HUES6 (cell line): ENCODE results near the gene AKAP13.

ENCODE experiments used
- H3K27ac ChIP-seq: 2 replicates; pipeline ENCODE4 v1.7.0; 2013; ENCODE audit warnings: low read depth, mild to moderate bottlenecking, low read length, inconsistent platforms
- H3K27me3 ChIP-seq: 2 replicates; pipeline ENCODE4 v1.6.1; 2013; ENCODE audit warnings: low read length; ENCODE audit not compliant: control insufficient read depth, insufficient read depth
- H3K36me3 ChIP-seq: 2 replicates; pipeline ENCODE4 v1.6.1; 2013; ENCODE audit warnings: low read length; ENCODE audit not compliant: control insufficient read depth, insufficient read depth
- H3K4me1 ChIP-seq: 2 replicates; pipeline ENCODE4 v1.6.1; 2013; ENCODE audit warnings: low read length; ENCODE audit not compliant: control insufficient read depth, insufficient read depth
- H3K4me3 ChIP-seq: 2 replicates; pipeline ENCODE4 v1.5.1; 2013; ENCODE audit warnings: low read depth, low read length
- H3K9ac ChIP-seq: one replicate; pipeline ENCODE4 v1.6.1; 2013; ENCODE audit warnings: mild to moderate bottlenecking, low read length
- H3K9me3 ChIP-seq: 2 replicates; pipeline ENCODE4 v1.6.1; 2013; ENCODE audit warnings: low read depth, low read length; ENCODE audit not compliant: control insufficient read depth, insufficient read depth

AKAP13 gene

DNA sequence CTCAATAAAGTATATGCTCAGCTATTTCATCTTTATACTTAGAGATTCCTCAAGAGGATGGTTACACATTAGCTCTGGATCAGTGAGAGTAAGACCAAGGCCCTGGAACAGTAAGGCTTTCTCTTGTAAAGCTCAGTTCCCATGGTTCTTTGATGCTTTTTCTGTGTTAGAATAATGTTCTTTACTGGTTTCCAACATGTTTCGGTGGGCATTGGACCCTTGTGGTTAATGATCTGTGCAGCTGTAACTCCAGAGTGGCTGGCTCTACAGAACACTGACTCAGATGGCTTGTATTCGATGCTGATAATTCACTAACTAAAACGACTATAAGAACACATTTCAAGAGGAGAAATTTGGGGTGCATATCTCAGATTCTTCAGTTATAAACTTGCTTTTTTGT lies 114.7 kb downstream of the AKAP13 start:
- no peaks in the 10 kb centered on the region for H3K27me3 ChIP-seq
- no peak overlapping the region for H3K9ac ChIP-seq

DNA sequence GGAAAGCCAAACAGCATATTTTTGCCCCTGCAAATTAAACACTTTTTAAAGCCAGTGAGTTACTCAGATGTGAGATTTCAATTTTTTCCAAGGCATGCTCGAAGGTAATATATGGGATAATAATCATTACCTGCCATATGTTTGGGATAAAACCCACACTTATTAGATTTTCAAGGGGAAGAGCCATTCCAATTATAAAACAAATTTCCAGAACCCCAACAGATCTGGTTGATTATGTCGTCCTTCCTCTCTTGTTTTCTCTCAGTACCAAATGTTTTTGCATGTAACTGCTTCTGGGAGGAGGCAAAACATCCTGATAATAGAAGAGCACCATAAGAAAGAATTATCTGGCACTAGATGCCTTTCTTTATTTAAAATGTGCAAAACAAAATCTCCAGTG lies 115.1 kb downstream of the AKAP13 start:
- Histone ChIP-seq H3K36me3 (no peaks in the 10 kb centered on the region), H3K4me3 (no peak overlapping the region), H3K27me3 (no peaks in the 10 kb centered on the region), H3K9me3 (no peaks in the 10 kb centered on the region), H3K9ac (no peak overlapping the region), H3K4me1 (peaks cover 43% of the 10 kb centered on the region), H3K27ac (no peak overlapping the region)

More for the DNA sequence above, 114.7 kb downstream of the AKAP13 start:
- no peak overlapping the region for H3K27ac ChIP-seq
- peaks cover 43% of the 10 kb centered on the region for H3K4me1 ChIP-seq
- no peak overlapping the region for H3K4me3 ChIP-seq
- H3K36me3 ChIP-seq: no peaks in the 10 kb centered on the region
- no peaks in the 10 kb centered on the region for H3K9me3 ChIP-seq

DNA sequence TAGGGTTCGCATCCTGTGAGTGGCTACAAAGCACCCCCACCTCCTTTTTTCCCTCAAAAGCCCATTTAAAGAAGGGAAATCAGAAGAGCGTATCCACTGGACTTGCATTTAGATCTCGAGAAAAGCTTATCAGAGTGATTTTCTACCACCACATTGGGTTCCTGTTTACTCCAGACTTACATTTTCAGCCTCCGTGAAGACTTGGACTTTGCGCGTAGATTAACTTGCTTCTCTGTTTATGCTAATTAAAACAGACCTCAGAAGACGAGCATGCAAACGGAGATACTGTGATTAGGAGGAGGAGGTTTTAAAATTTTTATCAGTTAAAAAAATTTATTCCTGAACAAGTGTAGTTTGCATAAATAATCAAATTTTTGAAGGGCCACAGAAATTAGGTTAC lies 115.7 kb downstream of the AKAP13 start:
- Histone ChIP-seq H3K9me3 (no peaks in the 10 kb centered on the region), H3K9ac (no peak overlapping the region), H3K4me3 (no peak overlapping the region), H3K4me1 (peaks cover 39% of the 10 kb centered on the region), H3K27ac (no peak overlapping the region), H3K27me3 (no peaks in the 10 kb centered on the region), H3K36me3 (no peaks in the 10 kb centered on the region)

DNA sequence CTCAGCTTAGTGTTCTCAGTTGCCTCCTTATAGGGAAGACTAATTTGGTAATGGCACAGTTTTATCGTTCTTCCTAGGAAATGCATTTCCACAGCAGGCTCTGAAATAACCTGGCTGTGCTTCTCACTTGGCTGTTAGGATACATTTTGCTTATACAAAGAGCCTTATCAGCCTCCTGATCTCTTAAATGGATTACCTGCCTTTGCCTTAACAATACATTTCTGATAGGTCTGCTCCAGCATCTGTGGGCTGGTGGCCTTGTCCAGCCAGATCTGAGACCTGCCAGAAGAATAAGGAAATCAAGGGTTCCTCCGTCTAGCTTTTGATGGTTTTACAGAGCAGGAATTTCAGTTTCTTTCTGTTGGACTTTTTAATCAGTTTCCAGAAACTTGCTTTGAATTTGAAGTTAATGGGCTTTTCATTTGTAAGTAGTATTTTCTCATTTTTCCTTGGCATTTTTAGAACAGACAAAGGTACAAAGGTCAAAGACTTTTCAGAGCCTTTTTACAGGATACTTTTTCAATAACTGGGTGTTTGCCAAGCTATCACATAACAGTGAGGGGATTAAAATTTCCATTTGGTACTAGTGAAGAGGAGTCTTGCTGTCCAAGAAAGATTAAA lies 116.3 kb downstream of the AKAP13 start:
- Histone ChIP-seq H3K27ac (no peak overlapping the region), H3K4me1 (peaks cover 39% of the 10 kb centered on the region), H3K9me3 (no peaks in the 10 kb centered on the region)

DNA sequence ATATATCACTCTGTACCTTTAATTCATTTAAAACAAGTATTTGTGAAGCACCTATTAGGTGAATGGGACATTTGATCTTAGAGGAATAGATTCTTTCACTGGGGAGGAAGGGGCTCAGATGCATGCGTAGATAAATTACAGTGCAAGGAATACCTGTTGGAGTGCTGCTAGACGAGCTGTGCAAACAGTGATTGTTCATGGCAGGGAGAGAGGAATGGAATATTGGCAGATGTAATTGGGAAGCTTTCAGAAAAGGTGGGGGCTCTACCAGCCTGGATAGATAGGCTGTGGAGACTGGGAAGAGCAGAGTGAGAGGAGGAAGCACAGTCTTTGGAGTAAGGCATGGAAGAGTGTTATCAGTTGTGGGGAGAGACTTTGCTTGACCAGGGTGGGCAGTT lies 116.8 kb downstream of the AKAP13 start:
- Histone ChIP-seq H3K27me3 (no peaks in the 10 kb centered on the region), H3K9ac (no peak overlapping the region), H3K4me1 (peaks cover 39% of the 10 kb centered on the region), H3K36me3 (no peaks in the 10 kb centered on the region), H3K27ac (no peak overlapping the region), H3K4me3 (no peak overlapping the region), H3K9me3 (no peaks in the 10 kb centered on the region)

More for the DNA sequence above, 116.3 kb downstream of the AKAP13 start:
- no peak overlapping the region for H3K4me3 ChIP-seq
- no peaks in the 10 kb centered on the region for H3K36me3 ChIP-seq
- no peak overlapping the region for H3K9ac ChIP-seq
- H3K27me3 ChIP-seq: no peaks in the 10 kb centered on the region

DNA sequence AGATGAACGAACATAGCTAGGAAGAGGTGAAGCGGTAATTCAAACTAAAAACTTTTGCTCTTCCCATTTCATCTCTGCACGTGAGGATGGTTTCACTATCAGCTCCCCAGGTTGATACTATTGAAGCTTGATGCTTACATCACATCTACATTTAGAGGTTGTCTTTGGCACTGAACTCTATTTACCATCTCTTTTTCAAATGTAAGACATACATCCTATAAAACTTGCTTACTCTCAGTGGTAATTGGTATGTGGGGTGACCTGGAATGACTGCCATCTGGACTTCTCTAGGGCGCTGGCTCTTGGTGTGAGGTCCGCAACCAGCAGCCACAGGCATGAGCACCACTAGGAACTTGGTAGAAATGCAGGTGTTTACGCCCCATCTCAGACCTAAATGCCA lies 118.1 kb downstream of the AKAP13 start:
- Histone ChIP-seq H3K4me3 (no peak overlapping the region), H3K9ac (no peak overlapping the region), H3K4me1 (peaks cover 42% of the 10 kb centered on the region), H3K9me3 (no peaks in the 10 kb centered on the region), H3K36me3 (no peaks in the 10 kb centered on the region), H3K27ac (no peak overlapping the region), H3K27me3 (no peaks in the 10 kb centered on the region)

DNA sequence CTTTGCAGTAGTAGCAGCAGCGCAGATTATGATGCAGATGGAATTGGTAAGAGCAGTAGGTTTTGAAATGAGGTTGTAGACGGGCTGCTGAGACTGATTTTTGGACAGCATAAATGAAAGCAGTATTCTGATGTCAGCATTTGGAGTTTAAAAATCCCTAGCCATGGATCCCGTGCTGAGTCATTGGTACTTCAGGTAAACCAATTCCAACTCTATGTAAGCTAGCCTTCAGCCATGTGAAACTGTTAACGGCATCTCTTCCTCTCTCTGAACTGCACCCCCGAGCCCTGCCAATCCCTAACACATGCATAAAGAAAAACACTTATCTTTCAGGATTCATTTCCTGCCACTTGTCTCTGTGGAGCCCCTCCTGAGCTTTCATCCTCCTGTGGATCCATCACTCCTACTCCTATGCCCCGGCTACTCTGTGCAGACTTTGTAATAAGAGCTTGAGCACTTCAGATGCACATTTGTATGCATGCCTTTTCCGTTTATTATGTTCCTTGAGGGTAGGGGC lies 119.0 kb downstream of the AKAP13 start:
- Histone ChIP-seq H3K36me3 (no peaks in the 10 kb centered on the region), H3K9ac (no peak overlapping the region), H3K27ac (no peak overlapping the region), H3K4me3 (no peak overlapping the region), H3K4me1 (peaks cover 43% of the 10 kb centered on the region), H3K9me3 (no peaks in the 10 kb centered on the region), H3K27me3 (no peaks in the 10 kb centered on the region)

DNA sequence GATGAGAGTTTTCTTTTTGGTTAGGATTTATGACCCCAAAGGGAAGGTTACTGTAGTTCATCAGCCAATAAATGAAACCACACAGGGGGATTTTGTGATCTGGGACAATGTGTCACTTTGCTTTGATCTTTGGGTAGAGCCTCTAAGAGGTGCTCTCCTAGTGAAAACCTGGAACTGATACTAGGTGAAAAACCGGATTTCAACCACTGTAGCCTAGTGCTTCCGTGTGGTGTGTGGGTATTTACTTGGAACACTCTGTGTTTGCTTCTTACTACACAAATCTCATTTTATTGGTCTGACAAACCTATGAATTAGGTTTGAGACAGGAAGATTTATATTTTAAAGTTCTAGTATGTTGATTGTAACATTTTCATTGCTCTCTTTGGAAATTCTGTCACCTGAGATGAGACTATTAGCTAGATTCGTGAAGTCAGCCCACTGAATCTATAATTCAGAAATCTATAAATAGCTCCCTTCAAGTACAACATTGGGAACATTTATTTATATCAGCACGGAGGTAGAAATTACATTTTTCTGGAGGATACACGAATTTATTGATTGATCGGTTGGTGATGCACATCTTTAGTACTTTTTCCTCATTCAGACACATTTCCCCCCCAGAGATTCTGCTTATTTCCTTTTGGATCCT lies 119.8 kb downstream of the AKAP13 start:
- no peak overlapping the region for H3K27ac ChIP-seq
- no peaks in the 10 kb centered on the region for H3K27me3 ChIP-seq
- H3K9me3 ChIP-seq: no peaks in the 10 kb centered on the region
- H3K4me3 ChIP-seq: no peak overlapping the region
- no peaks in the 10 kb centered on the region for H3K36me3 ChIP-seq
- peaks cover 47% of the 10 kb centered on the region for H3K4me1 ChIP-seq
- no peak overlapping the region for H3K9ac ChIP-seq

DNA sequence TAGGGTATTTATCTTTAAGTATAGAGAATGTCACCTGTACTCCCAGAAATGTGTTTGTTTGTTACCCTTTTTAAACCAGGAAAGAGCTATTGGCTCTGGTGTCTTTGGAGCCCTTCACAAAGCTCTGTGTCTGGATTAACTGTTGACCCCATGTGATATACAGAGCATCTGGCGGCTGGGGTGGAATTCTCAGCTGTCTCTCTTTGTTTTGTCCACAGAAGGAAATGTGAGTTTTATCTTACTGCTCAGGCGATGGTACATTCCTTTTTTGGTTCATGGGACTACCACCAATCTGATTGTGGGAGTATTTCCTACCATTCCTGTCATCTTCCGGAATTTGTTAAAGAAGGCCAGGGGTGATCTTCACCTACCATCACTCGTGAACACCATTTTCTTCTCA lies 120.3 kb downstream of the AKAP13 start:
- no peak overlapping the region for H3K27ac ChIP-seq
- H3K9ac ChIP-seq: no peak overlapping the region
- H3K4me1 ChIP-seq: peaks cover 41% of the 10 kb centered on the region
- no peaks in the 10 kb centered on the region for H3K36me3 ChIP-seq
- H3K27me3 ChIP-seq: no peaks in the 10 kb centered on the region
- no peak overlapping the region for H3K4me3 ChIP-seq
- H3K9me3 ChIP-seq: no peaks in the 10 kb centered on the region

DNA sequence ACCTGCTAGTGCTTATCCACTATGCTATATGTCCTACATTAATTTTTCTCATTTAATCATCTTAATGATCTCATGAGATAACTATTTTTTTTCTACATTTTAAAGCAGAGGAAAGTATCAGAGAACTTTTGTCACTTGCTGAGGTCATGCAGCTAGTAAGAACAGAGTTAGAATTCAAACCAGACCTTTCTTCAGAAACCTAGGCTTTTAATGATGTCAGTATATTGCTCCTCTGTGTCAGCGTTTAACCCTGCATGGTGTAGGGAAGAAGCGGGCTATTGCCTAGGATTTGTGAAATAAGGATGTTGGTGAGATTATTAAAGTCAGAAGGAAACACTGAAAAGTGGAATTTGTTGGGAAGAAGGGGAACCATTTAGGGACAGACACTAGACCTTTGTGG lies 121.2 kb downstream of the AKAP13 start:
- Histone ChIP-seq H3K36me3 (no peaks in the 10 kb centered on the region), H3K4me3 (no peak overlapping the region), H3K4me1 (peaks cover 36% of the 10 kb centered on the region), H3K27ac (no peak overlapping the region), H3K9me3 (no peaks in the 10 kb centered on the region), H3K27me3 (no peaks in the 10 kb centered on the region), H3K9ac (no peak overlapping the region)

DNA sequence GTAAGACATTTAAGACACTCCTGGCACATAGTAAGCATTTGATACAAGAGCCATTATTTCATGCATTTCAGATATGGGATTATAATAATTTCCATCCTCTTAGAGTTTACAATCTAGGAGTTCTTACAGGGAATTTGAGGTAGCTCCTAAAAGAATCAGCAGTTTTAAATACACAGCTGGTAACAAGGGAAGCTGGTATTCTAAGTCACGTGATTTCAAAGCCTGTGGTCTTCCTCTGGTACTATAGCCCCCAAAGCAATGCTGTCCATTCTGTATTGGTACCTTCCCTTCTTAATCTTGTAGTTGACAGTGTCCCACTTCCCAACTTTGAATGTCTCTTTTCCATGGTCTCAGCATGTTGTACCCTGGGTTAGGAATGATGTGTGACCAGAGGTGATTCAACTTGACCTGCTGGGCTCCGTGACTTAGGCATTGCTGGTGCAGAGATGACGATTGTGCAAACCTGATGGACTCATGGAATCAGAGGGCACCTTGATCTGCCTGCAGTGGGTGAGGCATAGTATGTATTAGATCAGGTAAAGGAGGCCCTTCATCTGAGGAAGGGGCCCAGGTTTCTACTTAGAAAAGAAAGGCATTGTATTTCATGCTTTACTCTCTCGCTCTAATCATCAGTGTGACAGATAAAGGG lies 122.9 kb downstream of the AKAP13 start:
- H3K4me1 ChIP-seq: peaks cover 28% of the 10 kb centered on the region
- no peak overlapping the region for H3K27ac ChIP-seq
- no peak overlapping the region for H3K9ac ChIP-seq
- H3K36me3 ChIP-seq: no peaks in the 10 kb centered on the region
- H3K27me3 ChIP-seq: no peaks in the 10 kb centered on the region
- H3K4me3 ChIP-seq: no peak overlapping the region
- no peaks in the 10 kb centered on the region for H3K9me3 ChIP-seq
